SJCRH30 (cell line): ENCODE results near the gene DSCAML1. TPM values are rescaled to one million over a fixed set of nuclear protein-coding genes. Genes with fewer than 3 reads are reported as not detected.
A peak's percentile ranks its signal among the peaks of the same experiment; 100 is the strongest.

Source experiments
- DNase-seq, 2 experiments: peaks; one replicate each; pipeline ENCODE4 v3.0.0-alpha.2; 2015 to 2020
- H3K27ac ChIP-seq: fragments of 250-450 bp; sonication (Bioruptor Pico); 2 replicates; pipeline ENCODE4 v1.5.1; 2020; ENCODE audit warnings: mild to moderate bottlenecking, moderate library complexity
- H3K27me3 ChIP-seq: fragments of 250-450 bp; sonication (Bioruptor Pico); 2 replicates; pipeline ENCODE4 v1.5.1; 2020; ENCODE audit warnings: mild to moderate bottlenecking, moderate library complexity
- H3K36me3 ChIP-seq: fragments of 250-450 bp; sonication (Bioruptor Pico); 2 replicates; pipeline ENCODE4 v1.5.1; 2020; ENCODE audit warnings: mild to moderate bottlenecking, moderate library complexity
- H3K4me1 ChIP-seq: fragments of 250-450 bp; sonication (Bioruptor Pico); 2 replicates; pipeline ENCODE4 v1.5.1; 2020; ENCODE audit warnings: mild to moderate bottlenecking, moderate library complexity
- H3K4me3 ChIP-seq: fragments of 250-450 bp; sonication (Bioruptor Pico); 2 replicates; pipeline ENCODE4 v1.5.1; 2020; ENCODE audit warnings: mild to moderate bottlenecking, moderate library complexity
- H3K9me3 ChIP-seq: fragments of 250-450 bp; sonication (Bioruptor Pico); replicated peaks from 2 replicates; pipeline ENCODE4 v1.5.1; 2020; ENCODE audit warnings: mild to moderate bottlenecking, moderate library complexity
- total RNA-seq: library from RNA; depleted of rRNA; stranded (reverse); fragments of >200 nt; shearing (Covaris generic); gene quantifications from 2 replicates; pipeline ENCODE4 v1.2.3, GENCODE V29; 2014

The DSCAML1 gene
- total RNA-seq, 1 experiment from 2014 or later = not detected

GRCh38 chr11:117456027-117456720 is 340.8 kb downstream of the DSCAML1 start:
- Histone ChIP-seq H3K27me3 (no peaks in the 10 kb centered on the region), H3K9me3 (no peaks in the 10 kb centered on the region), H3K36me3 (no peaks in the 10 kb centered on the region), H3K27ac (no peak overlapping the region), H3K4me1 (no peaks in the 10 kb centered on the region), H3K4me3 (no peak overlapping the region)
- DNase-seq = no peak

- no peak overlapping the region for H3K27ac ChIP-seq
- no peaks in the 10 kb centered on the region for H3K4me1 ChIP-seq
- H3K9me3 ChIP-seq = no peaks in the 10 kb centered on the region
- H3K4me3 ChIP-seq = no peak overlapping the region
- no peaks in the 10 kb centered on the region for H3K27me3 ChIP-seq
- H3K36me3 ChIP-seq = no peaks in the 10 kb centered on the region
- no peak for DNase-seq
Observed at GRCh38 chr11:117454564-117454917, 342.5 kb downstream of the DSCAML1 start.

- no peaks in the 10 kb centered on the region for H3K27me3 ChIP-seq
- no peaks in the 10 kb centered on the region for H3K36me3 ChIP-seq
- no peak overlapping the region for H3K27ac ChIP-seq
- DNase-seq = no peak
- H3K9me3 ChIP-seq = no peaks in the 10 kb centered on the region
- H3K4me3 ChIP-seq = no peak overlapping the region
- H3K4me1 ChIP-seq = no peaks in the 10 kb centered on the region
Observed at GRCh38 chr11:117453886-117454563, 343.0 kb downstream of the DSCAML1 start.

- Histone ChIP-seq H3K4me3 (no peak overlapping the region), H3K27ac (no peak overlapping the region), H3K36me3 (no peaks in the 10 kb centered on the region), H3K4me1 (no peaks in the 10 kb centered on the region), H3K27me3 (no peaks in the 10 kb centered on the region), H3K9me3 (no peaks in the 10 kb centered on the region)
- peak in 1 of 2 experiments; percentile 12 for DNase-seq
Observed at GRCh38 chr11:117449111-117449693, 347.8 kb downstream of the DSCAML1 start.

GRCh38 chr11:117444711-117445658 is 352.0 kb downstream of the DSCAML1 start:
- Histone ChIP-seq H3K4me1 (no peaks in the 10 kb centered on the region), H3K4me3 (no peak overlapping the region), H3K27ac (no peak overlapping the region), H3K36me3 (no peaks in the 10 kb centered on the region), H3K9me3 (no peaks in the 10 kb centered on the region), H3K27me3 (no peaks in the 10 kb centered on the region)
- DNase-seq = no peak

- Histone ChIP-seq H3K27ac (no peak overlapping the region), H3K4me3 (no peak overlapping the region), H3K36me3 (no peaks in the 10 kb centered on the region), H3K27me3 (no peaks in the 10 kb centered on the region), H3K9me3 (no peaks in the 10 kb centered on the region), H3K4me1 (no peaks in the 10 kb centered on the region)
- DNase-seq = no peak
Observed at GRCh38 chr11:117444256-117444655, 352.8 kb downstream of the DSCAML1 start.

- H3K4me1 ChIP-seq = no peaks in the 10 kb centered on the region
- no peaks in the 10 kb centered on the region for H3K9me3 ChIP-seq
- H3K27me3 ChIP-seq = no peaks in the 10 kb centered on the region
- peak; percentile 29 to 42 for DNase-seq
- no peaks in the 10 kb centered on the region for H3K36me3 ChIP-seq
- no peak overlapping the region for H3K4me3 ChIP-seq
- no peak overlapping the region for H3K27ac ChIP-seq
Observed at GRCh38 chr11:117443266-117444186, 353.5 kb downstream of the DSCAML1 start.

- H3K27me3 ChIP-seq = no peaks in the 10 kb centered on the region
- no peaks in the 10 kb centered on the region for H3K4me1 ChIP-seq
- no peak overlapping the region for H3K27ac ChIP-seq
- H3K4me3 ChIP-seq = no peak overlapping the region
- H3K36me3 ChIP-seq = no peaks in the 10 kb centered on the region
- no peaks in the 10 kb centered on the region for H3K9me3 ChIP-seq
- DNase-seq = no peak
Observed at GRCh38 chr11:117442869-117443239, 354.2 kb downstream of the DSCAML1 start.

GRCh38 chr11:117442049-117442868 is 354.8 kb downstream of the DSCAML1 start:
- Histone ChIP-seq H3K27me3 (no peaks in the 10 kb centered on the region), H3K9me3 (no peaks in the 10 kb centered on the region), H3K4me3 (no peak overlapping the region), H3K27ac (no peak overlapping the region), H3K36me3 (no peaks in the 10 kb centered on the region), H3K4me1 (no peaks in the 10 kb centered on the region)
- DNase-seq = no peak

GRCh38 chr11:117441146-117441975 is 355.7 kb downstream of the DSCAML1 start:
- H3K4me1 ChIP-seq = no peaks in the 10 kb centered on the region
- no peaks in the 10 kb centered on the region for H3K36me3 ChIP-seq
- H3K9me3 ChIP-seq = no peaks in the 10 kb centered on the region
- no peak for DNase-seq
- H3K4me3 ChIP-seq = no peak overlapping the region
- no peak overlapping the region for H3K27ac ChIP-seq
- H3K27me3 ChIP-seq = no peaks in the 10 kb centered on the region

- Histone ChIP-seq H3K4me3 (no peak overlapping the region), H3K27me3 (no peaks in the 10 kb centered on the region), H3K9me3 (no peaks in the 10 kb centered on the region), H3K27ac (no peak overlapping the region), H3K4me1 (no peaks in the 10 kb centered on the region), H3K36me3 (no peaks in the 10 kb centered on the region)
- no peak for DNase-seq
Observed at GRCh38 chr11:117440258-117440657, 356.8 kb downstream of the DSCAML1 start.

GRCh38 chr11:117439256-117439655 is 357.8 kb downstream of the DSCAML1 start:
- DNase-seq = no peak
- H3K4me3 ChIP-seq = no peak overlapping the region
- H3K27ac ChIP-seq = no peak overlapping the region
- H3K27me3 ChIP-seq = no peaks in the 10 kb centered on the region
- H3K4me1 ChIP-seq = no peaks in the 10 kb centered on the region
- H3K36me3 ChIP-seq = no peaks in the 10 kb centered on the region
- no peaks in the 10 kb centered on the region for H3K9me3 ChIP-seq
